Right lobe of liver (tissue), 4 donors: ENCODE data around the gene UCK2.

Experiments used
- POLR2A ChIP-seq: fragments of 450-650 bp; IDR thresholded peaks from one replicate; pipeline ENCODE4 v1.6.1; 2017; ENCODE audit warnings: antibody characterized with exemption, mild to moderate bottlenecking
- TF ChIP-seq, protein P1 (sequence below), 4 donors: fragments of 200-600 bp in 3 of 4; fragments of 450-650 bp in 1 of 4; IDR thresholded peaks; one replicate each; pipeline versions ENCODE4 v1.5.1 to v1.8.0; 2016 to 2022; ENCODE audit warnings: antibody characterized with exemption in 4 of 4, mild to moderate bottlenecking in 2 of 4
- donor health status: DM: no; HTN: no; CAD: no.
- donor health status: DM: no; HTN: no; CAD: no.
- donor health status: DM: no; HTN: yes; CAD: no.

DNA sequence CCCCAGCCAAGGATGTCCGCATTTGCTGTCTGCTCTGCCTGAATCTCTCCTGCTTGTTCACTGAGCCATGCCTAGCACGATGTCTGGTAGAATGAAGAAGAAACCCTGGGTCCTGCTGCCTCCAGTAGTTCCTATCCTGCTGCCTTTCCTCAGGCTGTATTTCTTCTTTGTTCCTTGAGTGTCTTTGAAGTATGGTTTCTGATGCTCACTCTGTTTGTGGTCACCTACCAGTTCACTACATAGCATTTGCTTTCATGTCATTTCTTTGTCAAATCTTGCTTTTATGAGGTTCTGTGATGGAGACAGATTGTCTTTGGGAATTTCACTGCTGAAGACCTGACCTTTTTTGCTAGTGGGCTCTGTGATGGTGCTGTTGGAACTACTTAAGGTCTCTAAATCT is 5.9 kb downstream of the UCK2 start:
- TF ChIP-seq, protein P1, sequence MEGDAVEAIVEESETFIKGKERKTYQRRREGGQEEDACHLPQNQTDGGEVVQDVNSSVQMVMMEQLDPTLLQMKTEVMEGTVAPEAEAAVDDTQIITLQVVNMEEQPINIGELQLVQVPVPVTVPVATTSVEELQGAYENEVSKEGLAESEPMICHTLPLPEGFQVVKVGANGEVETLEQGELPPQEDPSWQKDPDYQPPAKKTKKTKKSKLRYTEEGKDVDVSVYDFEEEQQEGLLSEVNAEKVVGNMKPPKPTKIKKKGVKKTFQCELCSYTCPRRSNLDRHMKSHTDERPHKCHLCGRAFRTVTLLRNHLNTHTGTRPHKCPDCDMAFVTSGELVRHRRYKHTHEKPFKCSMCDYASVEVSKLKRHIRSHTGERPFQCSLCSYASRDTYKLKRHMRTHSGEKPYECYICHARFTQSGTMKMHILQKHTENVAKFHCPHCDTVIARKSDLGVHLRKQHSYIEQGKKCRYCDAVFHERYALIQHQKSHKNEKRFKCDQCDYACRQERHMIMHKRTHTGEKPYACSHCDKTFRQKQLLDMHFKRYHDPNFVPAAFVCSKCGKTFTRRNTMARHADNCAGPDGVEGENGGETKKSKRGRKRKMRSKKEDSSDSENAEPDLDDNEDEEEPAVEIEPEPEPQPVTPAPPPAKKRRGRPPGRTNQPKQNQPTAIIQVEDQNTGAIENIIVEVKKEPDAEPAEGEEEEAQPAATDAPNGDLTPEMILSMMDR (IDR thresholded peaks at IDR 0.05), result no peak
- no peak for TF ChIP-seq POLR2A
